GM20431 (cell line): ENCODE measurements around the gene CTNNA2.

ENCODE experiments used
- in situ Hi-C: fragments of 300-500 bp; cut with MseI, MboI; formaldehyde crosslinking; loops from one replicate; pipeline ENCODE4 v1.15.0; 2020; ENCODE audit warnings: low sequenced_read_pairs; ENCODE audit not compliant: unreplicated experiment

Gene CTNNA2

DNA sequence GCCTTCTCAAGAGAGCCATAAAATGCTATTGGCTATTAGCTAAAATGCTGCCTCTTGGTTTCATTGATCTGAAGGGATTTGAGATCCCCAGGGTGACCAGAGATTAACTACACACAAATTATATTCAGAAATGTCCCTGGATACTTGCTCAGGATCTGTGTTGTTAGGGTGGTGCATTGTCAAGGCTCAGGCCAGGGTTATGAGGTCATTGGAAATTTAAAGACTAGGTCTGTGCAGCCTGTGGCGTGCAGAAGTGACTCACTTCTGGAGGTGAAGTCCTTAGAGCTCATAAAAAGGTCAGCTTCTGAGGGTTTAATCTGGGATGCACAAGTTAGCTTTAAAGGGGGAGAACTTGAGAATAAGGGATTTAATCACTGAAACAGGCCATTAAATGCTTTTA, 768.2 kb downstream of the CTNNA2 start:
- in situ Hi-C loops: no loop called here

DNA sequence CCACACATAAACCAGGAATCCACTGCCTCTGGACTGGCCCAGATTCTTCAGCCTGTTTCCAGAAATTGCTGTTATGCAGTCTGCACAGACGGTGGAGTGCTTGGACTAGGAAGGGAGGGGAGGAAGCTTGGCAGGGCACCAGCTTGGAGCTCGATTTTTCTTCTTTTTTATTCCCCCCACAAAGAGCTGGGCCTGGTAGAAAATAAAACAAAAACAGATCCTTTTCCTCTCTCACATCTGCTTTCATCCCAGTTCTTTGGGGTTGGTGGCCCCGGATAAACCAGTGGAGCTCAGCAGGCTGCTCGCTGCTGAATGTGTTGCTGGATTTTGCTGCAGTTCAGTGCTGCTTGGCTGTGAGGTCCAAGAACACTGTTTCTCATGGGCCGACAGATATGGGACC, 775.7 kb downstream of the CTNNA2 start:
- in situ Hi-C loops: no loop called here

DNA sequence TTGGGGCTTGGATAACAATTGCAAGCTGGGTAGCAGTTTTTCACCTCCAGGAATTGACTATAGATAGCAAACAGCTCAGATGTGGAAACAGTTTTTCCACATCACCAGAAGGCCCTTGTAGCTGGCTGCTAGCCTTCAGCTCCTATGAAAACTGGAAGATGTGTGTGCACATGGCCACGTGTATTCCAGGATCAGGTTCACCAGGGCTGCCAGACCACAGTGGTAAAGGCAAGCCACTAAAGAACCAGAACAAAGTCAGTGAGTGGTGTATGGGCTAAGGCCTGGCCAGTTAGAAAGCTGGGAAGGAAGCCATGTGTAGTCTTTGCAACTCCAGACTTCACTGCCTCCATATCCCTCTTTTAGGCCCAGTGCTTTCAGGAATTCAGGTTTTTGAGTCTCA, 778.8 kb downstream of the CTNNA2 start:
- in situ Hi-C loops: no loop called here

DNA sequence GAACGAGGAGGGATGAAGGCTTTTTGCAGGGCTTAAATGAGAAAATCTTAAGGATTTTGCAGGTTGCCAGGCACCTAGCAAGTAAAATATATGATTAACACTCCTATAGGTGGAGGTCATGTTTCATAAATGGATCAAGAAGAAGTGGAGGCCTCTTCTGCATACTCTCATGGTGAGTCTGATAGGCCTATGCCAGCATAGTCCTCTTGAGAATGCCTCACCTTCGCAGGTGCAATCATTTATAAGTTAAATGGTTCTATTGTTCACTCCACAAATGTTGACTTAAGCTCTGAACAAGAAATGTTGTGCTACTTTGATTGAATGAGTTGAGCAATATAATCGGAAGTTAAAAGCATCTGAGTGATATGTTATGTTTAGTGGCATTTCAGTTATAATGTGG, 779.6 kb downstream of the CTNNA2 start:
- in situ Hi-C loops: no loop called here

DNA sequence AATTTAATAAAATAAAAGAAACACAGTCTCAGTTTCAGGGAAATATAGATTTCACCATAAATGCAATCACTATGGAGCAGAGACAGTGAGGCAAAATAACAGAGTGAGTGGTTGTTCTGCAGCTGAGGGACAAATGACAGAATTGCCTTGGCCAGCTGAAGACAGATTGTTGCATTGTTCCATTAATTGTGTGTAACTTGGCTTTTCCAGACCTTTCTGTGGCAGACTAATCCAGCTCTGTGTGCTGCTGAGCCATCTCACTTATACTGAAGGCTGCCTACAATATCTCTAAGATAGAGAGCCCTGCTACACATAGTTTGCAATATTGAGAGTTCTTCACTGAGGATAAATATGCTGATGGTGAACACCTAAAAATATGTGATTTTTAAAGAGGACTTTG, 780.2 kb downstream of the CTNNA2 start:
- in situ Hi-C loops: no loop called here

DNA sequence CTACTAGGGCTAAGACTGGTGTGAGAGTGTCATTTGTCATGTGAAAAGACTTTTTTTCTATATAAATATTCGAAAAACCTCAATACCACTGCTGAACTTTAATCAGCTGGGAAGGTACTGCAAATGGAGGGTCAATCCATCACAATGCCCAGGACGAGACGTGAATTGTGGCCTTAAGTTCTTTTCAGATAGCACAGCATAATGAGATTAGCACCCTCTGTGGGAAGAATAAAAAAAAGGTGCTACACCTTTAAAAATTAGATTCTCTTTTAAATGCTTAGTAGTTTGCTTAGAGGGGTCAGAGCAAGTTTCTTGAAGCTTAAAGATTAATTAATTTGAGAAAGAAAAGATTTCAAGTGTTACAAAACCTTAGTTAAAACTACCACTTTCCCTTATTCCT, 786.1 kb downstream of the CTNNA2 start:
- in situ Hi-C loops: no loop called here

DNA sequence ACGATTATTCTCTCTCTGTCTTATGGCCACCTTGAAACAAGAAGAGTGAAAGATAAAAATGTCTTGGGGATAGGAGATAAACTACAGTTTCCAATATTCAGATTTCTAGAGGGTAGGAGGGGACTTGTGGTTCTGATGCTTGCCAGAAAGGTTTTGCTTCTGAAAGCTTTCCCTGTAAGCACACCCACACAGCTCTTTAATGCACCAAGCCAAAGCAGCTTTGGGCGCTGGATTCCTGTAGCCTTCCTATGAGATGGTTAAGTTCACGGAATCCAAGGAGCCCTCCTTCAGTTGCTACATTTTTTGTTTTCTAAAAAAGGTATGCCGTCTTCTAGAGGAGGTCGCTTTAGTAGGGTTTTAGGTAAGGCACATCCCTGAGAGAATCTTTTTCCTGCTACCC, 786.8 kb downstream of the CTNNA2 start:
- in situ Hi-C loops: no loop called here

DNA sequence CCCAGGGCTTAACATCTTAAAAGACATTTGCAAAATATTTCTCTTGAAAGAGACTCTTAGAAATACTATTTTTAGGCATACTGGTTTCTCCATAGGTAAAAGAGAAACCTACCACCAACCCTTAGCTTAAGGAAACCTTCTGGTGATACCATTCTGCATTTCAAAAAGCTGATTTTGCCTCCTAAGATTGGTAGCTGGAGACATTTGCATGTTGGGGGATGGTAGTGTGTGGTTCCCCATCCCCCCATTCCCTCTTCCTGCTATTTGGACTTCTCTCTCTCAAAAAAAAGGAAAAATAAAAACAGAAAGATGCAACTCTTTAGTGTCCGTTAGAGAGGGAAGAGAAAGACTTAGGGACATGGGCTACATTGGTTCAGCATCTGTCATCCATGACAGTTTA, 787.5 kb downstream of the CTNNA2 start:
- in situ Hi-C loops: no loop called here

DNA sequence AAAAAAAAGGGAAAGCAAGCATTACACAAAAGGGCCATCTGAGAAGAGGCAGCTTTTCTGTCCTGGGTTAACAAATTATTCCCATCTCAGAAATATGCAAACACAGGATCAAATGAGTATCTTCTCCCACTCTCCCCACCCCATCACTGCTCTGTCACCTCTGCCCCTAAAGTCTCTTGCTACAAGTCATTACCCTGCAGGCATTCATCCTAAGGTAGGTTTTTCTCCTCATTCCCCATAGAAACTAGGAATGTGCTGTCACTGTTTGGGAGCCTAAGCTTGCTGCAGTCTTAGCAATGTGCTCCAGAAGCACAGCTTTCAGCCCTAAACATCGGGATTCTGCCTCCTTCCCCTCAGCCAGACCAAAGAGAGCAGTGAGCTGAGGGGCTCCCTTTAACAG, 788.1 kb downstream of the CTNNA2 start:
- in situ Hi-C loops: no loop called here

DNA sequence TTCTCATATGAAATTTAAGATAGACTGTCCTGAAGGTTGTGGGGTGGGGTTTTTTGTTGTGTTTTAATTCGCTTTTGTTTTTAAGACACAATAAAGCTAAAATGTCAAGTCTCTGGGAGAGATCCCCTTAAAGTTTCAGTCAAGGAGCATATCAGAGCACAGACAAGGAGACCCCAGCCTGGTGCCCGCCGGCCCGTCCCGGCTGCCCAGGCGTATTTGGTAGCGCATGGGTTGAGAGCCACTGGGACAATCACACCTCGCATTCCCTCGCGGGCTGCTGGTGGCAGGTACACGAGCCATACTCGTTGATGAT, 789.1 kb downstream of the CTNNA2 start:
- in situ Hi-C loops: no loop called here

DNA sequence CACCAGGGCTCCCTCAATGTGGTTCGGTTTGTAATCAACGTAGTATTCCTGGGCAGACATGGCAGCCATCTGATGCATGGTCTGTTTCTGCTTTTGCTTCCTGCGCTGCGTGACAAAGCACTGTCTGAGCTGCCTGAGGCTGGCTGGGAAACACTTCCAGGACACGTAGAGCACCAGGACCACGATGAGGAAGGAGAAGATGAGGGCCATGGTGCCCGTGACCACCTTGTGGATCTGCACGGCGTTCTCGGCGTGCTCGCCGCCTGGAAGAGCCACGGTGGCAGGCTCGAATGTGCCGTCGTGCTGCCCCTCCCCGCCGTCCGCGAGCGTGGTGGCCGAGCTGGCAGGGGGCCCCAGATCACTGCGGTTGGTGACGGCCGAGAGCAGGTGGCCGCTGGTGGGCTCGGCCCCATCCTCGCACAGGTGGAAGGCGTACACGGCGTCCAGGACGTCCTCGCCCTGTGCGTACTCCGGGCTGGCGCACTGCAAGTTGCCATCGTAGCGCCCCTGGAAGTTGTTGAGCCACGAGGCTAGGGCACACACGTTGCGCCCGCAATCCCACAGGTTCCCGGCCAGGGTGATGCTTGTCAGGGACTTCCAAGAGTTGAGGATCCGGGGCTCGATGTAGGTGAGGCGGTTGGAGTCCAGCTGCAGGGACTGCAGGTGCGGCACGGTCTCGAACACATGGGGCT, 789.6 kb downstream of the CTNNA2 start:
- in situ Hi-C loops: no loop called here

DNA sequence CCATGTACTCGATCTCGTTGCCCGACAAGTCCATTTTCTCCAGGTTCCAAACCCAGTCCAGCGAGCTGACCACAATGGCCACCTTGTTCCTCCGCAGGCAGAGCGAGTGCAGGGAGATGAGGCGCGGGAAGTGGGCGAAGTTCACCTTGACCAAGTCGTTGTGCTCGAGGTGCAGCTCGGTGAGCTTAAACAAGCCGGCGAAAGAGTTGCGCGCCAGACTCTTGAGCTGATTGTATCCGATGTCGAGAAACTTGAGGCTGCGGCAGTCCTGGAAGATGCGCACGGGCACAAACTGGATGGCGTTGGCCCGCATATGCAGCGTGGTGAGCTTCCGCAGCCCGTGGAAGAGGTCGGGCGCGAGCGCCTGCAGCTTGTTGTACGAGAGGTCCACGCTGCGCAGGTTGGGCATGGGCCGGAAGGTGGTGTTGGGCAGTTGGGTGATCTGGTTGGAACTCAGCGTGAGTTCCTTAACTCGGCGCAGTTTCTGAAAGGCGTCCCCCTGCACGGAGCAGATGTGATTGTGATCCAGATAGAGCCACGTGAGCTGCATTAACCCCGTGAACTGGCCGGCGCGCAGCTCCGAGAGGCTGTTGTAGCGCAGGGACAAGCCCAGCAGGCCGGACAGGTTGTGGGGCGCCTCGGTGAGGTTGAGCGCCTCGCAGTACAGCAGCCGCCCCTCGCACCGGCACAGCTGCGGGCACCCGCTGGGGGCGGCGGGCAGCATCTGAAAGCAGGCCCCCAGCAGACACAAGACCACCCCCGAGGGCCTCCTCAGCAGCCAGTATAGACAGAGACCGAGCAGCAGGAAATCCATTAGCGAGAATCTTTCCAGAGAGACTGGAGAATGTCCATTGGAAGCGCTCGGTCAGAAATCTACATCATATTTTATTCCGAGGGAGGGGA, 790.4 kb downstream of the CTNNA2 start:
- in situ Hi-C loops: no loop called here

DNA sequence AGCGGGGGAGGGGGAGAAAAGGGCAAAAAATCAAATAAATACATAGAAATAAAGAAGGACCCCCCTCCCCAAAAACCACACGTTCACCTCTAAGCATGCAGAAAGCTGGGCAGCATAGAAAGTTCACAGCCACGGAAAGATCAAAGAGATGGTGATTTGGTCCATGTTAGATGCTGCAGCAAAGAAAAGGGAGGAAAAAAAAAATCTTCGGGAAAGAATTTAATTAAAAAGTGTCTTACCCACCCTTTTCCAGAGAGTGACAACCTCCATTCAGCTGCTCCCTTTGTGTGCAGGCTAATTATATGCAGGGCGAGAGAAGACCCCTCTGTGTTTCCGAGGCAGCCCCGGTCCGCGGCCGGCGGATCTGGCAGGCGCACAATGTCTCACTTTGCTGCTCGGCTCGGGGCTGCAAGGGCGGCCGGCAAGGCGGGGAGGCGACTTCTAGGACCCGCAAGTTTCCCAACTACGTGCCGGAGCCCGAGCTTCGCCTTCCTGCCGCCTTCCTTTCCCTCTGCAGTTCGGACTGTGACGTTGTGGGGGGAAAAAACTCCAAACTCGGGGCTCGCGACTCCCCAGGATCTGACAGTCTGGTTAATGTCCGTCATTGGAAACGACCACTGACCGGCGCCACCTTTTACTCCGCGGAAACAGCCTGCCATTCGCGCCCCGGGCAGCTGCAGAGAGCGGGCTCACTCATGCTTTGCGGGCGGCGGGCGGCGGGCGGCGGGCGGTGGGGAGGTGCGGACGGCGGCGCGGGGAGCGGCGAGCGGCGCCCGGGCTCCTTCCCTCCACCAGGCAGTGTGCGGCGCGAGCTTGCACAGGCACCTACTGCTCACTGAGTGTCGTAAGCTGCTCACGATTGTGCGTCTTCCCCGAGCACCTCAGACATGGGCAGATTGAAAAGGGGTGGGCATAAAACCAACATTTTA, 791.3 kb downstream of the CTNNA2 start, which contains the start of gene LRRTM1:
LRRTM1 (minus strand) TSS at position 844 of the 929 bp plus-strand sequence. CDS start 933 bp downstream, outside the sequence.
- in situ Hi-C loops: no loop called here

DNA sequence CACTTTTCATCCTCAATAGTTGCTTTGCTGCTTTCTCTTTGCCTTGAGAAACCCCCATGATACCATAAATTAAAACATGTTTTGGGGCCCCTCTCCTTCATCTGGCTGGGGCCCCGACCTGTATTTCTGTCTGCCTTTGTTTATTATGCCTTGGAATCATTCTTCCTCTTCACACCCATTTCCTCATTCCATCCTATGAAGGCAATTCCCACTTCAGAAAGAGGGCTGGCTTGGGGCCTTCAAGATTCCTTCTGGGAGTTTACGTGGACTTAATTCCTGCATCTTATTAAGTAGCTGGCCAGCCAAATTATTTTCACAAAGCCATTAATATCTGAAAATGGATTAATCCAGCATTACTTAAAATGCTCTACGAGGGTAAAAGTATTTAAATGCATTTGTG, 798.5 kb downstream of the CTNNA2 start:
- in situ Hi-C loops: no loop called here

DNA sequence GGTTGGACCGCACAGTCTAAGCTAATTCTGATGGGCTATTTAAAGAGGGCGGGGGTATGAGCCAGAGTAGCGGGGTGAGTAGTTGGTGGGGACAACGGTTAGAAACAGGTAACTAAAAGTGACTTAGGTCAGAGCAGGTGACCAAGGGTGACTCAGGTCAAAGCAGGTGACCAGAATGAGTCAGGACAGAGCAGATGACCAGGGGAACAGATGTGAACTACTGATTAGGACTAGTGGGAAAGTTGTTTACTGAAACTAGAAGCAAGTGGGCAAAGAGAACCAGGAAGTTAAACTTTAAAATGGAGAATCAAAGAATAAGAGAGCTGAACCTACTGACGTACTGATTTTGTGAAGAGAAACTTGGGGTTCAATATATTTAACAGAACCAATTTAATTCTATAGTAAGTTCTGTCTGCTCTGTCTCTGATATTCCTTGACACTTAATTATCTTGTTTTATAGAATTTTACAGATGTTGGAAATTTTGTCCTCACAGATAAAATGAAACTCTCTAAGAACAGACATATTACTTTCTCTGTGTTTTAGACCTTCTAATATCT, 799.5 kb downstream of the CTNNA2 start:
- in situ Hi-C loops: no loop called here

DNA sequence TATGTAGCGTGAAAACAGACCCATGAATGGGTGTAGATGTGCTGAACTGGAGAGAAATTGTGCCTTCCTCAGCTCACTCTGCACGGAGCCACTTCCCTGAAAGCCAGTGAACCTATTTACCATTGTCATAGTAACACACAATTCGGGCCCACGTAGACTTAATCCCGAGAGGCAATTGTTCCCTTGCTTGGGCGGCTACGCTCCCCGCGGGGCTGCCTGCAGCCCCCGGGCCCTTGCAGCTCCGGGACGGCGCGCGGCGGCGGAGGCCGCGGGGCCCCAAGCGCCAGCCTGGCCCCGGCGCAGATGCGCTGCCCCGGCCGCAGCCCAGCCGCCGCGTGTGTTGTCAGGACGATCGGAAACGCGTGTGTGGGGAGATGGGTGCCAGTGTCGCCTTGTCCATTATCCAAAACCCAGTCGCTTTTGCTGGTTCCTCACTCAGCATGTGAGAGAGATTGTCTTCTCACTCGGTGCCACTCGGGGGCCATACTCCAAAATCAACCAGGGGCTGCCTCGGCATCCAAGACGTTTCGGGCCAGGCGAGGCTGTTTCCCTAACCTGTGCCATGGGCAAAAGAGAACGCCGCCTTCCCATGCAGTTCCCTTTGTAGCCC, 809.6 kb downstream of the CTNNA2 start:
- in situ Hi-C loops: no loop called here

DNA sequence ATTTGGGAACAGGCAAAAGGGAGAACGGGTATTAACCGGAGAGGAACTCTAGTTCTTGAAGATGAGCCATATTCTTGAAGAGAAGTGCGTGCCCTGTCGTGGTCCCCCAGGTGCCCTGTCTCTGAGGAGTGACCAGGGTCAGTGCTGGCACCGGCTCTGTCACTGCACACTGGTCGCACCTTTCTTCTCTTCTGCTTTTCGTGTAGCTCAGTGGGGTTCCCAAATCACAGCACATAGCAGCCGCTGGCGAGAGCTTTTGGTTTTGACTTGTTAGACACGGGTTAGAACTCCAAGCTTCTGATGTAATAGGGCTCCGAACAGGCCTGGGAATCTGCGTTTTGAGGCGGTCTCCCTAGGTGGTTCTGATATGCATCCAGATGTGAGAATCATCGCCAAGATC, 810.1 kb downstream of the CTNNA2 start:
- in situ Hi-C loops: no loop called here

DNA sequence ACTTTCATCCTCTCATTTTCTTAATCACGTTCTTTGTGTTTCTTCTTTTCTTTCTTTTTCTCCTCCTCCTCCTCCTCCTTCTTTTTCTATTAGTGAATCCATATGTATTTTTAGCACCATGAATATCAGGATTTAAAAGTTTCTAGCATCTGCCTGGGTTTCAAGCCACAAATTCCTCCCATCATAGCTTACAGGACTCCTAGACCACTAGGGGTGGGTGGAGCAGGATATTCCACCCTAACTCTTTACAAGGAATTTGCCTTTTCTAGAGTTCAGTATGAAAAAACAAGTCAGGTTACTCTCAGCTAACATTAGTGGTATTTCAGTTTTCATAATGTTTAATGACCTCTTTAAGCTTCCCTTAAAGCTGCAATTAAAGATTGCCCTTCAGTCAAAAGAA, 810.8 kb downstream of the CTNNA2 start:
- in situ Hi-C loops: no loop called here

DNA sequence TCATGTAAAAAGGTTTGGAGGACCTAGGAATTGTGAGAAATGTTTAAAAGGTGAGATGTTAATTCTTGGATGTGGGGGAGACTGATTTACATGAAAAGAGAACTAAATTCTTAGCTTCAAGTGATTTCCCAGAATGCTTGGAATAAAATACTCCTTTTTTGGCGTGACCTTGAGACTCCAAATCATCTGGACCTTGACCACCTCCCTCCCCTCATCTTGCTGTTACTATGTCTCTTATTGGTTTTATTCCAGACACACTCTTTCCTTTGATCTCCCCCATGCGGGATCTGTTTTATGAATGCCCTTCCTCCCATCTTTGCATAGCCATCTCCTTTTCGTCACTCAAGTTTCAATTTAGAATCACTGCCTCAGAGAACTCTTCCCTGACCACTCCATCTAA, 811.7 kb downstream of the CTNNA2 start:
- in situ Hi-C loops: no loop called here

DNA sequence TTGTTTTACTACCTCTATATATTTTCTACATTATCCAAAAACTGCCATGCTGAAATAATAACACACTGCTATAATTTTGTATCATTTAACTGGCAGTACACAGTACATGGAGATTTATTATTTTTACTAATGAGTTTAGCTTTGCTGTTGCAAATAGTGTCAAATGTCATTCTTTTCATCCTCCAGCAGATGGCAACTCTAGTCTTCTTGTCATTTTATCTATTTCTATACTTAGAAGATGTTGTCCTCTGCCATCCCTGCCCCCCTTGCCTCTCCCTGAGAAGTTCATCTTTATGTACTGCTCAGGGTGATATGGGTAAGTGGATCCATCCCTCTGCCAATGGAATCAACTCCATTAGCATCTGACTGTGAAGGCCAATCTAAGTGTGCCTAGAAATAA, 813.4 kb downstream of the CTNNA2 start:
- in situ Hi-C loops: no loop called here
